T-helper 2 cell (primary cell): ENCODE measurements around the gene TPK1.
A peak's percentile ranks its signal among the peaks of the same experiment; 100 is the strongest.

Experiments used
- DNase-seq, 5 experiments: peaks; one replicate each; pipeline versions ENCODE4 v3.0.0 to v3.0.0-alpha.2; 2012 to 2022

TPK1 gene

GRCh38 chr7:144717720-144718119 is 118.1 kb downstream of the TPK1 start:
- DNase-seq: no peak

DNA sequence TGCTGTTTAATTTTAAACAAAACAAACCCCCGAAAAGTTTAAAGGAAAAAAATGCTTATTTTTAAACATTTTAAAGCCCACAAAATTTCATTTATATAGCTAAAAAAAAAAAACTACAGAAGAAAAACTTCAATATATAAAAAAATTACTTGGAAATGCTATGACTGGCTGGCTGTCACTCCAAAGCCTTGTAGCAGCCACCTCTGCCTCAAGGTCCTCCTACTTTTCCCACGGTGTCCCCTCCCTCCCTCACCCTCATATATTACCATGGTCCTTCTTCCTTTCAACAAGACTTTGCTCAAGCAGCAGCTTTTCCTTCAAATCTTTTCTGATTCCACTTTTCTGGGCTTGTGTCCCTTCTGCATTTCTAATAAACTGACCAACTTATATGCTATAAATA is 122.0 kb downstream of the TPK1 start:
- DNase-seq: peak in 1 of 5 experiments; percentile 10

- no peak for DNase-seq
These were observed 125.1 kb downstream of the TPK1 start for GRCh38 chr7:144710791-144711190.

GRCh38 chr7:144709066-144709465 is 126.8 kb downstream of the TPK1 start:
- DNase-seq: no peak

DNA sequence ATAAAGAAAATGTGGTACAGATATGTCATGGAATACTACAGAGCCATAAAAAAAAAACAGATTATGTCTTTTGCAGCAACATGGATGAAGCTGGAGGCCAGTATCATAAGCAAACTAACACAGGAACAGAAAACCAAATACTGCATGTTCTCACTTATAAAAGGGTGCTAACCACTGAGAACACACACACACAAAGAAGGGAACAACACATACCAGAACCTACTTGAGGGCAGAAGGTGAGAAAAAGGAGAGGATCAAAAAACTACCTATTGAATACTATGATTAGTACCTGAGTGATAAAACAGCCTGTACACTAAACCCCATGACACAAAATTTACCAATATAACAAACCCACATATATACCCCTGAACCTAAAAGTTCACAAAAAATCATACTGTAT is 144.6 kb downstream of the TPK1 start:
- DNase-seq: peak in 1 of 5 experiments; percentile 17

- DNase-seq: peak in 1 of 5 experiments; percentile 16
These were observed 153.1 kb downstream of the TPK1 start for GRCh38 chr7:144682581-144683280.

GRCh38 chr7:144676492-144676891 is 159.4 kb downstream of the TPK1 start:
- no peak for DNase-seq

GRCh38 chr7:144674550-144674949 is 161.3 kb downstream of the TPK1 start:
- peak in 1 of 5 experiments; percentile 66 for DNase-seq

DNA sequence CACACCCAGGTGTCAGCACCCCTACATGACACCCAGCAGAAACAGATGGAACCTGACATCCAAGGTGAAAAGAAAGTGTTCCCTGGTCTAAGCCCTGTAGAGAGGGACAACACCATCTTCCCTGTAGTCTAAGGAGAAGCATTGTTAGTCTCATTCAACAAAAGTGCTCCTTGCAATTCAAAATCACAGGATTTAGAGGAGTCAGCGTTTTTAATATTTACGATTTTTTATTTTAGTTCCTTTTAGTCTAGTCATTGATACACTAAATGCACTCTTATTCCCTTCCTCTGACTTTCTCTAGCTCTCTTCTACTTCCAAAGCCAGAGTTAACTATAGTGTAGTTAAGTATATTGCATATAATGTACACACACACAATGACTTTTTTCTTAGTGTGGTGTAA is 163.0 kb downstream of the TPK1 start:
- DNase-seq: no peak

GRCh38 chr7:144671429-144671828 is 164.4 kb downstream of the TPK1 start:
- DNase-seq: no peak

DNA sequence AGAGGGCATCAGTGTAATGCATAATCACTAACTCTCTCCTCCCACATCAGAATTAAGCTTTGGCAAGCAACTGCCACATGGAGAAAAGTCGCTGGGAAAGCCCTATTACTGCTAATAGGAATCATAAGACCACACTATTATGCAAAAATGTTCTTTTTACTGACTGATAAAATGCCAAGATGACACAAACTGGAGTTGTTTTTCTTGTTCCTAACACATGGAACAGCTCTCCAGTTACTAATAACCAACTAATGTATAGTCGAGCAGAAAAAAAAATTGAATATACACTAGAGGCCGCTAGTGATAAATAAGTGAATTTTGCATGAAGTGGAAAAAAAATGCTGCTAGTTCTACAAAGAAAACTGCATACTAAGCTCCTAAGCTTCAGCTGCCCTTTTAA is 165.6 kb downstream of the TPK1 start:
- peak in 1 of 5 experiments; percentile 14 for DNase-seq

DNA sequence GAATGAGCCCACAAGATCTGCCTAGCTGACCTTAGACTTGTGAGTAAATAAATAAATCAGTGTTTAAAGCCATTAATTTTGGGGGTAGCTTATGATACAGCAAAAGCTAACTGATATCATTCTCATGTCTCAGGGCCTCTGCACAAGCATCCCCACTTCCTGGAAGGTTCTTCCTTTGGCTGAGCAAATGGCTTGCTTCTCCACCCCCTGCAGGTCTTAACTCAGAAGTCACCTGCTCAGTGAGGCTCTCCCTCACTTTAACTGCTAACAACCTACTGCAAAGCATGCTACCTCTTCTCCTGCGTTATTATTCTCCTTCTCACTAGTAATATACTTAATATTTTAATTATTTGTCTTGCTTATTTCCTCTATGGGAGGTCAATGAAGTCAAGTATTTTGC is 167.3 kb downstream of the TPK1 start:
- DNase-seq: no peak

- no peak for DNase-seq
These were observed 170.0 kb downstream of the TPK1 start for GRCh38 chr7:144665689-144666381.

DNA sequence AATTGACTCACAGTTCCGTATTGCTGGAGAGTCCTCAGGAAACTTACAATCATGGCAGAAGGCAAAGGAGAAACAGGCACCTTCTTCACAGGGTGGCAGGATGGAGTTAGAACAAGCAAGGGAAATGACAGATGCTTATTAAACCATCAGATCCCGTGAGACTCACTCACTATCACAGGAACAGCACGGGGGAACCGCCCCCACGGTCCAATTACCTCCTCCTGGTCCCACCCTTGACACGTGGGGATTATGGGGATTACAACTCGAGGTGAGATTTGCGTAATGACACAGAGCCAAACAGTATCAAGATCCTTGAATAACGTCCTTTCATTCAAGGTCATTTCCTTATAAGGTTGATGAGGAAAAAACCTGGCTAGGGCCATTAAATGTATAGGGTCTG is 176.6 kb downstream of the TPK1 start:
- no peak for DNase-seq

GRCh38 chr7:144656965-144657517 is 178.8 kb downstream of the TPK1 start:
- DNase-seq: peak in 1 of 5 experiments; percentile 34

- no peak for DNase-seq
These were observed 182.4 kb downstream of the TPK1 start for GRCh38 chr7:144653449-144653848.

DNA sequence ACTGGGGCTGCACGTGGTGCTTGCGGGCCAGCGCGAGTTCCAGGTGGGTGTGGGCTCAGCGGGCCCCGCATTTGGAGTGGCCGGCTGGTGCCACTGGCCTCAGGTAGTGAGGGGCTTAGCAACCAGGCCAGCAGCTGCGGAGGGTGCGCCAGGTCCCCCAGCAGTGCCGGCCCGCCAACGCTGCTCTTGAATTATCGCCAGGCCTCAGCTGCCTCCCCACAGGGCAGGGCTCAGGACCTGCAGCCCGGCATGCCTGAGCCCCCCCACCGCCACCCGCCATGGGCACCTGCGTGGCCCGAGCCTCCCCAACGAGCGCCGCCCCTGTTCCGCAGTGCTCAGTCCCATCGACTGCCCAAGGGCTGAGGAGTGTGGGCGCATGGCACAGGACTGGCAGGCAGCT is 185.4 kb downstream of the TPK1 start:
- DNase-seq: no peak

DNA sequence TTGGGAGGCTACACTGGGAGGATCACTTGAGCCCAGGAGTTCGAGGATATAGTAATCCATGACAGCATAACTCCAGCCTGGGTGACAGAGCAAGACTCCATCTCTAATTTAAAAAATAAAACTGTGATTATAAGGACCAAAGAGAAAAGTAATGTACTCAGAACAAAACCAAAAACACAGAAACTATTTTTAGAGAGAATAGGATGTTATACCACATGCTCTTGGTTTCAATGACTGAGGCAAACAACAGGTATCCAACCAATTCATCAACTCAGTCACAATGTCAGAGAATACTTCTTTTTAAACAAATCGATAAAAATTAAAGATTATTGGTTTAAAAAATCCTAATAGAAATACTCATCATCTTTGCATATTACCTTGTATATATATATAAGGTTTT is 186.7 kb downstream of the TPK1 start:
- no peak for DNase-seq

GRCh38 chr7:144641389-144642044 is 194.3 kb downstream of the TPK1 start:
- DNase-seq: no peak

DNA sequence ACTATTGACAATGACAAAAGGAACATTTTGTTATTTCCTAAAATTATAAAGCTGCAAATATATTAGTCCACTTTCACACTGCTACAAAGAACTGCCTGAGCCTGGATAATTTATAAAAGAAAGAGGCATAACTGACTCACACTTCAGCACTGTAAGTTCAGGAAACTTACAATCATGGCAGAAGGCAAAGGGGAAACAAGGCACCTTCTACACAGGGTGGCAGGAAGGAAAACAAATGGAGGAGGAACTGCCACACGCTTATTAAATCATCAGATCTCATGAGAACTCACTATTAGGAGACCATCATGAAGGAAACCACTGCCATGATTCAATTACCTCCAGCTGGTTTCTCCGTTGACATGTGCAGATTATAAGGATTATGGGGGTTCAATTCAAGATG is 203.1 kb downstream of the TPK1 start:
- DNase-seq: no peak

- no peak for DNase-seq
These were observed 206.3 kb downstream of the TPK1 start for GRCh38 chr7:144629598-144629997.

DNA sequence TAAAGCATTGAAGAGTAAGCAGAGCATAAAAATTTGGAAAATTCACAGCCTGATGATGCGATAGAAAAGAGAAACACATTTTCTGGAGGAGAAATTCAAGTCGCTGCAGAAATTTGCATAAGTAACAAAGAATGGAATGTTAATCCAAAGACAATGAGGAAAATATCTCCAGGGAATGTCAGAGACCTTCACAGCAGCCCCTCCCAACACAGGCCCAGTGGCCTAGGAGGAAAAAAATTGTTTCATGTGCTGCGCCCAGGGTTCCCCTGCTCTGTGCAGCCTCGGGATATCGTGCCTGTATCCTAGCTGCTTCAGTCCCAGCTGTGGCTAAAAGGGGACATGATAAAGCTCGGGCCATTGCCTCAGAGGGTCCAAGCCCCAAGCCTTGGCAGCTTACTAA is 206.8 kb downstream of the TPK1 start:
- no peak for DNase-seq

GRCh38 chr7:144628176-144628575 is 207.7 kb downstream of the TPK1 start:
- no peak for DNase-seq

GRCh38 chr7:144622745-144623144 is 213.1 kb downstream of the TPK1 start:
- no peak for DNase-seq
